Effector CD8-positive, alpha-beta T cell (primary cell): ENCODE data around the gene CDK5RAP1.

Experiments used
- DNase-seq: peaks from one replicate; lab custom pipeline; 2025; lab: John Stamatoyannopoulos, UW

Gene CDK5RAP1

DNA sequence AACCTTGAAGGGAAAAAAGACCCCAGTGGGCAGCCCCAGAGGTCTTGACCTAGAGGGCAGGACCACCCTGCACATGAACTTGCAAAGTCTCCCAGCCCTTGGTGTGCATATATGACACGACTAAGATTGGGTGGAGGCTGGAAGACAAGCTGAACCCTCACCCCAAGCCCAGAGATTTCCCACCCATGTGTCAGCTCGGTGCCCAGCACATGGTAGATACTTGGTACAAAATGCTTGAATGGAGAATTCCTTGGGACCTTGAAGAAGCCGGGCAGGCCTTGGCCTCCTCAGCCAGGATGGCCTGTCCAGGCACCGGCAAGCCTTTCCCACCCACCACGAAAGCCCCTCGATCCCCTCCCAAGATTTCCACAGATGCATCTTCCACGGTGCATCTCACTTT lies 67.7 kb downstream of the CDK5RAP1 start:
- no peak for DNase-seq

DNA sequence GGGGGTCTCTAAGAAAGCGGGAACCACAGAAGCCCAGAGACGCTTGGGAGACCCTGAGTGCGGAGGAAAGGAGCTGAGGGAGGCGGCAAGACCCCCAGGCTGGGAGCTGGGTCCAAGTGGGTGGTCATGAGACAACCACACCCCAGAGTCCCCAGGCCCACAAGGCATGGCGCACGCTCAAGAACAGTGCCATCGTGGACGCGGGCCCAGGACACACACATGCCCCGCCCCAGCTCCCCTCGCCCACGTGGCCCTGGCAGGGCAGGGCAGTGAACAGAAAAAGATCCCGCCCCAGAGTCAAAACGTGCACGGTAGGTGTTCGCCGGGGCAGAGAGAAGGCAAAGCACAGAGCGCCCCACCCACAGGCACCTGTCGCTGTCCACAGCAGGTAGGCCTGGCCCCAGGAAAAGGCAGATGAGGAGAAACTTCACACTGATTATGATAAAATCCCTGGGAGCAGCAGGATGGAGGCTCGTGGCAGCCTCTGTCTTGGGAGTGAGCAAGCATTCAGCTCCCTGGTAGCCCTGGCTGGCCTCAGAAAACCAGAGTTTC lies 68.3 kb downstream of the CDK5RAP1 start:
- no peak for DNase-seq

DNA sequence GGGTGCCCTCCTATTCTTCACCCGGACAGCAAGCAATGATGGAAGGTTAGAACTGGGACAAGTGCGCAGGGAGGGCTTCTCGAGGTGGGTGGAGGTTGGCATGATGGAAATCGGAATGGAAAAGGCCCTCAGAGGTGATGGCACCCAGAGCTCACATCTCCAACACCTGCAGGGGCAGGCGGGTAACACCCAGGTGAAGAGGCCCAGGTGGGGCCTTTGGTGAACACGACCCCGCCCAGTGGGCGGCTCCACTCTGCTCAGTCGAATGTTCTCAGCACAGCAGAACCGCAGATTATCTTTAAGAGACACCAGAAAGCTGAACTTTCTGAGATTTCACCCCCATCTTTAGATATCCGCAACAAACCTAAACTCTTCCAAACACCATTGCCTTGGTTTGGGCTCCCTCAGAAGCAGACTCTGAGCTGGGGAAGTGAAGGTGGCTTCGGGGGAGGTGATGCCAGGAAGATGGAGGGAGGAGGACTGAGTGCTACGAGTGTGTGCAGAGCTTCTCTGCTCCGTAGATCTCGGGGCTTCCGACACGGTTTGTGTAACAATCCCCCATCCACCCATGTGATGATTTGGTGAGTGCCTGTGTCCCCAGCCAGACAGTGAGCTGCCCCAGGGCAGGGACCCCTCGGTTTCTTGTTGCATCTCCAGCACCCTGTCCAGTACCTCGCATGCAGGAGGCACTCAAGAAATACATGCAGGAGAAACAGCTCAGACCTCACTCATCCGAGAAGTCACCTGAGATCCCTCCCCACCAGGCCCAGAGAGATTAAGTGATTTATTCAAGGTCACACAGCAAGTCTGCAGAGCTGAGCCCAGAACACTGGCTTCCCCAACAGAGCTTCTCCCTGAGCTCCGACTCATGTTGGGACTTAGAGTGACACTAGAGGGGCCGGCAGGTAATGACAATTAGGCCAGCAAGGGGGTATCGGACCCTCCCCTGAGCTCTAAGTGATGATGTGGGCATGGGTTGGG lies 72.9 kb downstream of the CDK5RAP1 start:
- no peak for DNase-seq

DNA sequence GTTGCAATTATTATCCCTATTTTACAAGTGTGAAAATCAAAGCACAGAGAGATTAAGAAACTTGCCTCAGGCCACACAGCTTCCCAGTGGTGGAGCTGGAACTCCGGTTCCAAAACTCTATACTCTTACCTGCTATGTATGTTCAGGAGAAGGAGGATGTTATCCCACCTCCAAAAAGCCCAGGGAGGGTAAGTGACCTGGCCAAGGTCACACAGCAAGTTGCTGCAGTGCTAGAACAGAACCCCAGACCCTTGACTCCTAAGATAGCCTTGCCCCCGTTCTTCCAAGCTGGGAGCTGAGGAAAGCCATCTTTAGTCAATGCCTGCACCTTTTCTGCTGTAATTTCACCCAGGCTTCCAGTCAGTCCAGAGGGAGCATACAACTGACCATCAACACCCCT lies 76.0 kb downstream of the CDK5RAP1 start:
- DNase-seq: no peak

DNA sequence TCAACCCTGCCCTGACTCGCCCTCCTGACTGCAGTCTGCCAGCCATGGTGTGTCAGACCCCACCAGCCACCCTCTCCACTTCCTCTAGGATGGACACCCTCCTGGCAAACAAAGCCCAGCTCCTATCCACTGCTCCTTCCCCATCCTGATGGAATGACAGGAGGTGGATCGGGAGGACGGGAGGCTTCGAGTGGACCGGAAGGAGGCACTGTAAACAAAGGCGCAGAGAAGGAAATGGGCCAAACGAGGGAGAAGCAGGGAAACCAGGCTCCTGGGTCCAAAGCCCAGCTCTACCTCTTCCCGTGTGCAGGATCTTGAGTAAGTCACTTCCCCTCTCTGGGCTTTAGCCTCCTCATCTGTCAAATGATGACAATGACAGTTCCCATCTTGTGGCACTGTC lies 78.1 kb downstream of the CDK5RAP1 start:
- no peak for DNase-seq

DNA sequence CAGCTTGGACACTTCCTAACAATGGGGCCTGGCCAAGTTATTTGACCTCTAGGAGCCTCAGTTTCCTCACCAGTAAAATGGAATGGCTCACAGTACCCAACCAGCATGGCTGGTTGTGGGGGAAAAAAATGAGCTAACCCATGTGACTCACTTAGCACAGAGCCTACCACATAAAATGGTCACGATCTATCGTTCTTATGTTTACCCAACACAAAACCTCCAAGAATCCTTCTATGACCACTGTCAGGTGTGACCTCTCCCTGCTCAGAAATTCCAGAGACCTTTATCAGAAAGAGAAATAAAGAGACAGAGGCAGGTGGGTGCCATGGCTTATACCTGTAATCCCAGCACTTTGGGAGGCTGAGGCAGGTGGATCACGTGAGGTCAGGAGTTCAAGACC lies 78.9 kb downstream of the CDK5RAP1 start:
- no peak for DNase-seq

DNA sequence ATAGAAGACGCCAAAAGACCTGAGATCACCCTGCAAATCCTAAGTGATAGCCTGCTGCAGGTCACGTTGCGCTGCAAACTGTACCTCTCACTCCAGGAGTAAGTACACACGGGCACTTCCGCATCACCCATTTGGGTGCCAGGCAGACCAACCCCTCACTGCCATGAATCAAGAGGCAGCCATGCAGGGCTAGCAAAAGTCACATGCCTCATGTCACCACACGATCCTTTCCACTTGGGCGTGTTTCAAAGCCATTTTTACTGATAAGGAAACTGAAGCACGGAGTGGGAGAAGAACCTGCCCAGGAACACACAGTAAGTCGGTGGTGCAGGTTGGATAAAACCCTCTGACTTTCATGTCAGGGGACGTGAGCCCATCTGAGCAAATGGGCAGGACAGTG lies 81.3 kb downstream of the CDK5RAP1 start:
- DNase-seq: no peak

DNA sequence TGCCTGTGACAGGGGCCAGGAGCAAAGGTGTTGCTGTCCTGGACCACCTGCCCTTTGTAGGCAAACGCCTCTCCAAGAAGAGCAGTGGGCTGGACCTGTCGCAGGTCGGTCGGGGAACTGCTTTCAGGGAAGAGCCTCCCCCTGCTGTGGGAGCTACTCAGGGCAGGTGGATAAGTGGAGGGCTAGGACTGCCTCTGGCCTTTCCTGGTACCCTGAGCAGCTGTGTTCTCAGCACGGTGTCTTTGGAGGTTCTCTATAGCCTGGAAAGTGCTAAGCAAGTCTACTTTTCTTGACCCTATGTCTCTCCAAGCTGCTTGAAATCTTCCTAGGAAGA lies 83.3 kb downstream of the CDK5RAP1 start:
- no peak for DNase-seq

DNA sequence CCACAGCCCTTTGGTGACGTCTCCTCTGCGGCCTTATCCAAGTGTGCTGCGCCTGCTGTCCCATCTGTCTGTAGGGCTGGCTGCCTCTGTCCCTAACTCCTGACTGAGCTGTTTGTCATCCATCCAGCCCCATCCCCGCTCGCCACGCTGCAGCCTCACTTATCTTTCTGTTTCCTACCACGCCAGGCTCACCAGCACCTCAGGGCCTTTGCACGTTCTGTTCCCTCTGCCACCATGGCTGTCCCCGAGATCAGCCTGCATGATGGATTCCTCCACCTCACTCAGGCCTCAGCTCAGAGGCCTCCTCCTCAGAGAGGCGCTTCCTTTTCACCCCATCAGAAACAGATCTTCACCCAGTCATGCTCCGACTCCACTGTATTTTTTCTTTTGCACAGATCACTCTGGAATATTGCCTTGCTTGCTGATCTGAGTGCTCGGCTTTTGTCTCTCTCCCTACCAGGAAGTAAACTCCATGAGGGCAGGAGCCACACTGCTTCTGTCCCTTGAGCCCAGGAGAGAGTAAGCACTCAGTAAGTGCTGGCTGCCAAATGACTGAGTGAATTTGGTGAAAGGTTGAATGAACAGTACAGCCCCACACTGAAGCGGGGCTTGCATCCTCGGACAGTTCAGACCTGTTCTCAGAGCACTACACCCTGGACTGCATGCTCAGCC lies 83.8 kb downstream of the CDK5RAP1 start:
- no peak for DNase-seq

DNA sequence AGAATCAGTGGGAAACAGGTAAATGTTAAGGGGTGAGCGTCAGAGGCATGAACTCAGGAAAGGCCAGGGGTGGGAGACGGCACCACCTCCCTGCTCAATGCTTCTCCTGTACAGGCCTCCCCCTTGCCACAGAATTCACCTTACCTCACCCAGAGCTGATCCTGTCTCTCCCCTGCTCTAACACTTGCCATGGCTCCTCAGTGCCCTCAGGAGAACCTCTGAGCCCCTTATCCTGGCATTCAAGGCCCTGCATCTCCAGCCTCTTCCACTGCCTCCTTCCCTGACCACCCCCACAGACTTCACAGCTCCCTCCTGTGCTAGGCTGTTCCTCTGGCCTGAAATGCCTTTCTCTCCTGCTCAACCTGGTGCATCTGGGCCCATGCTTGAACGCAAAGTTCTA lies 84.4 kb downstream of the CDK5RAP1 start:
- DNase-seq: no peak

DNA sequence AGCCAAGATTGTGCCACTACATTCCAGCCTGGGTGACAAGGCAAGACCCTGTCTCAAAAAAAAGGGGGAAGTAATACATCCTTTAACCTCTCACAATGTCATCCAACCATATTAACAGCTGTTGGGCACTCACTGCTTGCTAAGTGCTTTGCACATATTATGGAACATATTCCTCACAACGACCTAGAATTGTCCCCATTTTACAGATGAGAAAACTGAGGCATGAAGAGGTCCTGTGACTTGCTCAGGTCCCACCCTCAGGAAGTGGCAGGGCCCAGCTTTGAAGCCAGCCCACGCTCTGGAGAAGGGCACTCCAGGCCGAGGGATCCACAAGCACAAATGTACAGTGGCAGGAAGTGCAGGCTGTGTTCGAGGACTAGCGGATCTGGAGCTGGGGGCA lies 85.0 kb downstream of the CDK5RAP1 start:
- no peak for DNase-seq

DNA sequence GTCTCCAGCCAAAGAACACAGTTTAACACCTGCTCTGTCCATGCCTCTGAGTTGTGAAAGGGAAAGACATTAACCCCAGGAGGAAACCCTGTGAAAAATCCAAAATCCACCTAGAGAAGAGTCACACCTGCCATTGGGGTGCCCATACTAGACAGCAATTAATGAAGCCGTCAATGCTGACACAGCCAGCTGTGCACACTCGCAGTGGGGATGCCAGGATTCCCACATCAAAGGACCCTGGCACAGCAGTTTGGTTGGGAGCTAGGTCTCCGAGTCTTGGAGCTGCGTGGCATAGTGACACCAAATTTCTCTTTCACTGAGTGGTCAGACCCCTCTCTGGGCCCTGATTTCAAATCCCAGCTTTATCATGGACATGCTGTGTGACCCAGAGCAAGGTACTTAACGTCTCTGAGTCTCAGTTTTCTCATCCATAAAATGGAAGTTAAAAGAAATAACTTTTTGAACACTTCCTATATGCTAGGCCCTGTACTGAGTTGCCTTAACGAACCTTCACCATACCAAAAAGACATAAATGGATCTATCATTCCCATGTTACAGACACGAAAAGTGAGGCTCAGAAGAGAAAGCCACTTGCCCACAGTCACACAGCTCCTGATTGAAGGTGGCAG lies 87.5 kb downstream of the CDK5RAP1 start:
- DNase-seq: no peak

DNA sequence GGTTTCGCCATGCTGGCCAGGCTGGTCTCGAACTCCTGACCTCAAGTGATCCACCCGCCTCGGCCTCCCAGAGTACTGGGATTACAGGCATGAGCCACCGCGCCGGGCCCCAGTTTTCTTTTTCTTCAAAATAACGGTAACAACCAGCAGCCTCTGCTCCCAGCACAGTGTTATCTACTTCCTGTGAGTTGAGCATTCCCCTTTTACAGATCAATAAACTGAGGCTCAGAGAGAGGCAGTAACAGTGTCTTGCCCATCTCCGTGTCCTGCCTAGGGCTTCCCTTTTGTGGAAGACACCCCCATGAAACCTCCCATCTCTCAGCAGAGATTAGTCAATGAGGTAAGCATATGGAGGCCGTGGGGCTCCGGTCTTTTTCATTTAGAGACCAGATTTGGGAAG lies 88.7 kb downstream of the CDK5RAP1 start:
- DNase-seq: no peak

DNA sequence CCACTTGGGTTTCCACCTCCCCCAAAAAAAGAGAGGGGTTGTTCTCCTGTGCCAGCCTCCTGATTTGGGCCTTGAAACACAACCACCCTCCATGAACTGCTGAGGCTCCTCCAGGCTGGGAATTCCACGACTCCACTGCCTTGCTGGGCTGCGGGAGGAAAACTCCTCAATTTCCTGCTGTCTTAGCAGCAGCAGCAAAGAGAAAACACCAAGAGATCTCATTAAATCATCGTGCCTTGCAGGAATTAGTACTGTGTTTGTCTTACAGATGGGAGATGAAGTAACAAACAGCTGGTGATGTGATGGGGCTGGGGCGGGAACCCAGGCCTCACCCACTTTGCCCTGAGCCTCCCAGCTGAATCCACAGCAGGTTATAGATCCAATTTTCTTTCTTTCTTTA lies 89.3 kb downstream of the CDK5RAP1 start:
- DNase-seq: no peak

DNA sequence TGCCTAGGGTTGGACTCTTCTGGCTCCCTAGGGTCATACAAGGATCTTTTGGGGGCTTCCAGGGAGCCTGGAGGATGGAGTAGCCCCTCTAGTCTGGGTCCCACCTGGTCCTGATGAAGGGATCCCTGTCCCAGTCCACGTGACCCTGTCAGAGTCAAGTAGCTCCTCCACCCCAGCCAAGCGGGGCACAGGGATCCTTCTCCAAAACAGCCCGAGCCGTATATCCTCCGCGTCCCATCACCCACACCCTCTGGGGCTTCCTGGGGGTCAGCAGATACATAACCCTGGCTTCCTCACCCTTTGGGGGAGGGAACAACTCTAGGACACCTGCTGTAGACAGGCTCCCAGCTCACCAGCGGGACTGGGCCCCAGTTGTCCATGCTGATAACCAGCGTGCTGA lies 90.3 kb downstream of the CDK5RAP1 start:
- DNase-seq: no peak

DNA sequence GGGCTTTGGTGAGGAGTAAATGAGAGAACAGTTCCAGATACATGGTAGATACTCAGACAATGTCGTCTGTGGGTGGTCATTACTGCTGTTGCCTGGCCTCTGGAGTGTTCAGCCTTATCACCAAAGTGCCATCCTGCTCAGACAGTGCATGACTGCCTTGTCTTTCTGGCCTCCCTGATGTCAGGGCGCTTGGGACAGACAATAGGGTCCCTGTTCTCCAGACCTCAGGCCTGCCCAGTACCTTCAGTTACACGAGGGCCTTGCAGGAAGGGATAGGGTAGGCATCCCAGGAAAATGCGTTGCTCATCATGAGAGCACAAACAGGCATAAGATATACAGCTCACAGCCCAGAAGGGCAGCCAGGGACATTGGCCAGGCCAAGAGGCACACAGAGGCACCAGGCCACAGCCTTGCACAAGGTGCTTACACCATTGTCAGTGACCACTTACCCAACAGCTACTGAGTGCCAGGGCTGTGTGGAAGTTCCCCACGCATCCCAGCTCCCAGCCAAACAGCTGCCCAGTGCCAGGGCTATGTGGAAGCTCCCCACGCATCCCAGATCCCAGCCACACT lies 90.9 kb downstream of the CDK5RAP1 start:
- no peak for DNase-seq

DNA sequence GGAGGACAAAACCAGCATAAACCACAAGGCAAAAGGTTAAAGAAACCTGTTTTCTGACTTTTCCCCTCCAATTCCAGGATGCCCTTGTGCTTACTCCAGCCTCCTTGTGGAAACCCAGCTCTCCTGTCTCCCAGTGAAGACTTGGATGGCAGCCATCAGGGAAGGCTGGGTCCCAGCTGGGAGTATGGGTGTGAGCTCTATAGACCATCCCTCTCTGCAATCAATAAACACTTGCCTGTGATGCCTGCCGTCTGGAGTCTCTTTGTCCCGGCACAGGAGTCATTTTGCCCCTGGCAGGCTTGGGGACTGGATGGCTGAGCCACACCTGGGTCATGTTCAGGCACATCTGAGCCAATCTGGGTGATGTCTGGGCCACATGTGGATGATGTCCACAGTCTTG lies 91.7 kb downstream of the CDK5RAP1 start:
- DNase-seq: no peak
